GM21515 (cell line): Measurements from ENCODE around the gene LTBP1.
"Not testable (repeated sequence)": the region's sequence is repeated elsewhere in the genome, so short reads cannot be mapped to it uniquely, and the experiment has no call there.

Experiments
- ATAC-seq: cut with Tn5 transposase; IDR thresholded peaks from one replicate; pipeline ENCODE4 v1.9.1; 2021; ENCODE audit not compliant: unreplicated experiment

LTBP1 gene, protein sequence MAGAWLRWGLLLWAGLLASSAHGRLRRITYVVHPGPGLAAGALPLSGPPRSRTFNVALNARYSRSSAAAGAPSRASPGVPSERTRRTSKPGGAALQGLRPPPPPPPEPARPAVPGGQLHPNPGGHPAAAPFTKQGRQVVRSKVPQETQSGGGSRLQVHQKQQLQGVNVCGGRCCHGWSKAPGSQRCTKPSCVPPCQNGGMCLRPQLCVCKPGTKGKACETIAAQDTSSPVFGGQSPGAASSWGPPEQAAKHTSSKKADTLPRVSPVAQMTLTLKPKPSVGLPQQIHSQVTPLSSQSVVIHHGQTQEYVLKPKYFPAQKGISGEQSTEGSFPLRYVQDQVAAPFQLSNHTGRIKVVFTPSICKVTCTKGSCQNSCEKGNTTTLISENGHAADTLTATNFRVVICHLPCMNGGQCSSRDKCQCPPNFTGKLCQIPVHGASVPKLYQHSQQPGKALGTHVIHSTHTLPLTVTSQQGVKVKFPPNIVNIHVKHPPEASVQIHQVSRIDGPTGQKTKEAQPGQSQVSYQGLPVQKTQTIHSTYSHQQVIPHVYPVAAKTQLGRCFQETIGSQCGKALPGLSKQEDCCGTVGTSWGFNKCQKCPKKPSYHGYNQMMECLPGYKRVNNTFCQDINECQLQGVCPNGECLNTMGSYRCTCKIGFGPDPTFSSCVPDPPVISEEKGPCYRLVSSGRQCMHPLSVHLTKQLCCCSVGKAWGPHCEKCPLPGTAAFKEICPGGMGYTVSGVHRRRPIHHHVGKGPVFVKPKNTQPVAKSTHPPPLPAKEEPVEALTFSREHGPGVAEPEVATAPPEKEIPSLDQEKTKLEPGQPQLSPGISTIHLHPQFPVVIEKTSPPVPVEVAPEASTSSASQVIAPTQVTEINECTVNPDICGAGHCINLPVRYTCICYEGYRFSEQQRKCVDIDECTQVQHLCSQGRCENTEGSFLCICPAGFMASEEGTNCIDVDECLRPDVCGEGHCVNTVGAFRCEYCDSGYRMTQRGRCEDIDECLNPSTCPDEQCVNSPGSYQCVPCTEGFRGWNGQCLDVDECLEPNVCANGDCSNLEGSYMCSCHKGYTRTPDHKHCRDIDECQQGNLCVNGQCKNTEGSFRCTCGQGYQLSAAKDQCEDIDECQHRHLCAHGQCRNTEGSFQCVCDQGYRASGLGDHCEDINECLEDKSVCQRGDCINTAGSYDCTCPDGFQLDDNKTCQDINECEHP (N-terminal part only)

DNA sequence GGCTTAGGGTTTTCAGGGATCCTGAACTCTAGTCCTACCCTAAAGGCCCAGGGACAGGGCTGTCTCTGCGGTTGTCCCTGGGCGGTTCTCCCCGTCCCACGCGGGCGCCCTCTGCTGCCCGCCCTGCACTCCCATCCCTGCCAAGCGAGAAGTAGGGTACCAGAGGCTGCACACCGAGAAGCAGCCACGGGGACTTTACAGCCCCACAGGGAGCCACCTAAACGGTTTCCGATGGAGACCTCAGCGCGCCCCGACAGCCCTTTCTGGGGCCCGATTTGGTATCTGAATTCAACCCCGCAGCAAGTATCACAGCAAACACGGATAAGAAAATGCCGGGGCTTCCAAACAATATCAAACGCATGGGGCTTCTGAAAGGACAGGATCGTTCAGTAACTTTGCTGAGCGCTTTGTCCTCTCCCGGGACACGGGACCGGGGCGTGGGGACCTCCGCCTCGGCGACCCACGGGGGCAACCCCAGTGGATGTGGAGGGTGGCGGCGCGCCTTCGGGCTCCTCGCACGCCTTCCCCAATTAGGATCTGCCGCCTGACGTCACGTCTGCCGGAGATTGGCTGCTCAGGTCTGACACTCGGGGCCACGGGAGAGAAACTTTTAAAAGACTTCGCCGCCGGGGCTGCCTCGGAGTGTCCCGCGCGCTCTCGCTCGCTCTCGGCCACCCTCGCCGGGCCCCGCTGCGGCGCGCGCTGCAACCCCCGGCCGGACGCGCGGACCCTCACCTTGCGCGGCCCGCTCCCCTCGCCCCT is at the start of gene LTBP1:
Gene LTBP1, plus strand, starts transcription at position 640 of the 762 bp plus-strand sequence. CDS start 372 bp downstream, outside the sequence.
- peak; percentile 74 for ATAC-seq

DNA sequence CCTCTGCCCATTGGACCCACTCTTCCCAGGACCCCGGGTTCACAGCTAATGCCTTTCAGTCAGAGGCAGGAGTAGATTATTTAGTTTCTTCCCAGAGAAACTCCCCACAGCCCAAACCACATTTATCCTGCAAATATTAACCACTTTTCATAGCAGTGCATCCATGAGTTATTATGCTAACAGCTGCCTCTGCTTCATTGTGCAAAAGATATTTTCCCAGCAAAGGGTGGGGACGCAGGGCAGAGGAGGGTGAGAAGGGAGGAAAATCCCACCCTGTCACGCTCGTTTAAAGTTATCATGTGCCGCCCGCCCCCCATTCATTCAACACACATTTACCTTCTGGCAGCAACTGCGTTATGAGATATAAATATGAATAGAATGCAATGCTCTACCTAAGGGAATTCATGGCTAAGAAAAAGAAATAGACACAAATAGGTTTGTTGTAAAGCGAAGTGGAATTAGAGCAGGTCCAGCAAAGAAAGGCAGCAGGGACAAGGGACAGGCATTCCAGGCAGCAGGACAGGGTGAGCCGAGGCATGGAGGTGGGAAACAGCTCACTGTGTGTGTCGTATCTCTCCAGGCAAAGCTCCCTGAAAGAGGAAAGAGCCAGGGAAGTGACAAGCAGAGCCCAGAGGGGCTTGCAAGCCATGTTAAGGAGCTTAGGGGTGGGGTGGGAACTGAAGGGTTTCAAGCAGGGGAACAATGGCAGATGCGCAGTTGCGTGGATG is 46.3 kb upstream of the LTBP1 start:
- no peak for ATAC-seq

DNA sequence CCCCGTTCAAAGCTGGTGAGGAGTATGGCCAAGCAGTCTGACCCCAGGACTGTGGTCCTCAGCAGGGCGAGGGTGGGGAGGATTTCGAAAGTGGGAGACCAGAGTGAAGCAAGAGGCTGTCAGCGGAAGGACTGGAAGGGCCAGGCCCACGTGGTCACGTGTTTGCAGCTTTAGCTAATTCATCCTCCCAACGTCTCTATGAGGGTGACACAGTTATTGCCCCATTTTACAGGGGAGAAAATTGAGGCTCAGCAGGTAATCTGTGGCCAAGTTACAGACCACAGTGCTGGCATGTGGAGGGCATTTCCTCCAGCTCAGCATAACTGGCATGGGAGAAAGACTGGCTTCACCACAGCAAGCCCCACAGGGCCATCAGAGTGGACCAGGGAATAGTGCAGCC is 45.4 kb upstream of the LTBP1 start:
- ATAC-seq: no peak

DNA sequence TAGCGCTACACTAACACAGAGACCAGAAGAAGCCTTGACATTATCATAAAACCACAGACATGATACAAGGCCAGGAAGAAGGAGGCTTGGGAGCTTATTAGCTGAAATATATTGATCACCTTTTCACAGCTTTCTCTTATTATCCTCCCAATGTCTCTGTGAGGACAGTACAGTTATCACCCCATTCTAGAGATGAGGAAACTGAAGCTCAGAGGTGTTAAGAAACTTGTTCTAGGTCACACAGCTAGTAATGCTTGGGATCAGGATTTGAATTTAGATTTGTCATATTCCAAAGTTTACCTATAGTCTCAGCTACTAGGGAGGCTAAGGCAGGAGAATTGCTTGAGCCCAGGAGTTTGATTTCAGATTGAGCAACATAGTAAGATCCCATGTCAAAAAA is 44.6 kb upstream of the LTBP1 start:
- ATAC-seq: no peak

DNA sequence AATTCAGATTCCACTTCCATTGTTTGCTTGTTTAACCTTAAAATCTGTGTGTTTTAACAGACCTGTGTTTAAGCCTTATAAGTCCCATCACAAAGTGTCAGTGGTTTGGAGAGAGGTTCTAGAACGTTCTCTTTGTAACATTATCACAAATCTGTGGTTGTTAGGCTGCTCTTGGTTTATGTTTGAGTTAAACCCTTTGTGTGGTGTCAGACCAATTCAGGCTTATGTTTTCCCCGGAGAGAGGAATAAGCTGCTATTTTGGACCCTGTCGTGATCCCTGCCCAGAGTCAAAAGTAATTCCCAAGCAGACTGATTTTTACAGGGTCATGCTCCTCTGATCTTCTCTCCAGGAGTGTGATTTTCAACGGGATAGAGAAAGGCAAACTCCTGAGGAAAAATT is 43.8 kb upstream of the LTBP1 start:
- no peak for ATAC-seq

DNA sequence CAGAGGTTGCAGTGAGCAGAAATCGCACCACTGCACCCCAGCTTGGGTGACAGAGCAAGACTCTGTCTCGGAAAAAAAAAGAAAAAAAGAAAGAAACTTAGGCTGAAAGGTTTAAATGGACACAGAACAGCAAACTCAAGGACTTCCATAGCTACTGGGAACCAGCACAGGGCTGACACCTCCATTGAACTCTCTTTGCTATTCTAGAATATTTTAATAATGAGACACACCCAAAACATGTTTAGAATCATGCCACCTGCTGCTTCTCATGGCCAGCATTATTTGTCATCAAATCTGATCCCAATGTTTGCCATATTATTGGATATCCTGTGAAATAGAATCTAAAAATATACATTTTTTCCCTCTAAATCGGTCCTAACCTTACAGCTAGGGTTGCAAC is 42.7 kb upstream of the LTBP1 start:
- no peak for ATAC-seq

DNA sequence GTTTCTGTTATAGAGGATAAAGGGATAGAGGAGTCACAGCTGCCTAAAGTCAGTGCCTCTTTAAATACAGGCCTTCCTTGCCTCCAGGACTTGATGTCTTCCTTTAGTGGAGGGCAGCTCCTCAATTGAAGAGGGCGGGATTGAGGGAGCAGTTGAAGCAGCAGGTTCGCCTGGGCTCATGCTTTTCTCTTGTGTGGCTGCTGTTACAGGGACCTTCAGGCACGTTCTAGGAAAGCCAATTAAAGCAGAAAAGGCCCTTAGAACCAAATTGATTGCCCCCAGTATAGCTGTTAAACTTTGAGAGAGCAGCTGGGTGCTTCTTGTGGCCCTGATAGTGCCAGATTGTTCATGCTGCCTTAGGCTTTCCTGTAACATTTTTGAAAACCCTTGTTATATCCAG is 42.0 kb upstream of the LTBP1 start:
- no peak for ATAC-seq

DNA sequence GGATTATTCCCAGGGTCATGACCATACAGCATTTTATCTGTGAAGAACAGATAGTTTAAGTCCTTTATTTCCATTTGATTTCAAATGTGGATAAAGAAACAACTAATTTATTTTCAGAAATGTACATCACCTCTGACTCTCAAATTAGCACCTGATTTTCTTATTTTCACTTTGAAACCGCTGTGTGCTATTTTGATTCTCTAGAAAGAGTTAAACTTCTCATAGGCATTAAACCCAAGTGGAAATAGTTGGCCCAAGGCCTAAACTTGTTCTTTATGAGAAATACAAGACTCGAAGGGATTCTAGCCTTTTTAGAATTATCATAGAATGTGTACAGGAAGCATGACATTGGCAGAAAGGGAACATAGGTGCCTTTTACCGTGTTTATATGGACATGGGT is 41.5 kb upstream of the LTBP1 start:
- no peak for ATAC-seq

DNA sequence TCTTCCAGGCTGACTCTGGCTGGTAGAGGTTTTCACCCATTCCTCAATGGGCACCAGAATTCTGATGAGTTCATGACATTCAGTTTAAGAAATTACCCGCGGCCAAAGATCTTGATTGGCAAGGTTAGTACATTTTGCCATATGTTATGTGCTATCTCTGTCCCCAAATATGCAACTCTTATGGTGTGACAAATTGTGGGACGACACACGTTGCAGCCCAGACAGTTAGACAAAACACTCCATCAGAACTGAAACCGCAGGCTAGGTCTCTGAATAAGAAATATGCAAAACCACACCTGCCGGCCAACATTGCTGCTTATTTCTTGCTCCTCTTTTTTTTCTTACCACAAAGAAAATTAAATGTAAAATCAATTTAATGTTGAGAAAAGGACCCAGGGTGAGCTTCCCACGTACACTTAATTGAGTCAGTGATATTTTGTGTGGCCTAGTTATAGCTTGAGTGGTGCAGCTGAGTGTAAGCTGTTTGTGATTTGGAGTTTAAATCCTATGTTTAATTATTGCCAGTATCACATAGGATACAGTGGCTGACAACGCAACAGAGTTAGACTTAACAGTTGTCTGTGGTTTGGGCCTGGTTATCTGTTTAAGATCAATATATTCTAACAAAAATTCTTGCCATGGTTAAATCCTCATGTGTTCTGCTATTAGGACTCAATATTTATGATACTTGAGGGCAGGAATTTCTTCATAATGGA is 35.7 kb upstream of the LTBP1 start:
- ATAC-seq: peak; percentile 88

DNA sequence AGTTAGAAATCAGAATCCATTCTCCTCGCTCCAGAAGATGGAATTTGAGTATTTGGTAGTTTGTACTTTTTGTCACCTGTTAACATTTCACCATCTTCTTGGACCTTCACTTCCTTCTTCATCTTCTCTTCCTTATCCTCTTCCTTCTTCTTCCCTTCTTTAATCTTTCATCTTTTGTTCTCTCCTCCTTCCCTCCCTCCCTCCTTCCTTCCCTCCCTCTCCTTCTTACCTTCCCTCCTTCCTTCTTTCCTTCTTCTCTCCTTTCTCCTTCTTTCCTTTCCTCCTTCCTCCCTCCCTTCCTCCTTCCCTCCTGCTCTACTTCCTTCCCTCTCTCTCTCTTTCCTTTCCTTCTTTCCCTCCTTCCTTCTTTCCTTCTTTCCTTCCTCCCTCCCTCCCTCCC is 31.1 kb upstream of the LTBP1 start:
- ATAC-seq: no peak

DNA sequence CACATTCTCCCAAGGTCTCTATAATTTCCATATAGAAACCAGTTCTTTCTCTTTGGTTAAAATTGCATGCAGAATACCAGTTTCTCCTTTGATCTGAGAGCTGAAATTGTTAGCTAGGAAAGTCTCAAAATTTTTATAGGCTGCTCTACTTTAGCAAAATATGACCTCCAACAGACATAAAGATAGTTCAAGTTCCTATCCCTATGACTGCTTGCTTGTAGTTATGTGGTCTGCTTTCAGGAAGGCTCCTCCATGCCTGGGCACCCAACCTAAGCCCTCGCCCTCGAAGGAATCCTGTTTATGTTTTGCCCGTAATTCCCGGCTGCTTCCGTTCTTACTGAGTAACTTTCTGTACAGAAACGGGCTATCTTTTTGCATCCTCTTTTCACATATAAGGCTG is 28.0 kb upstream of the LTBP1 start:
- ATAC-seq: no peak

DNA sequence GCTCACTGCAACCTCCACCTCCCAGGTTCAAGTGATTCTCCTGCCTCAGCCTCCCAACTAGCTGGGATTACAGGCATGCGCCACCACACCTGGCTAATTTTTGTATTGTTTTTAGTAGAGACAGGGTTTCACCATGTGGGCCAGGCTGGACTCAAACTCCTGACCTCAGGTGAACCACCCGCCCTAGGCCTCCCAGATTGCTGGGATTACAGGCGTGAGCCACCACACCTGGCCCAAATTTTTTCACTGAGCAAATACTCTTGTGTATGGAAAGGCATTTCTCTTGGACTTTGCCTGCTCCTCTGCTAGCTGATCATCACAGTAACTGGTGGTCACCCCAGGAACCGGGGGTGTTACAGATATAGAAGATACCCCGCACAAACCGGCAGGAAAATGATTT is 26.9 kb upstream of the LTBP1 start:
- not testable (repeated sequence) for ATAC-seq

DNA sequence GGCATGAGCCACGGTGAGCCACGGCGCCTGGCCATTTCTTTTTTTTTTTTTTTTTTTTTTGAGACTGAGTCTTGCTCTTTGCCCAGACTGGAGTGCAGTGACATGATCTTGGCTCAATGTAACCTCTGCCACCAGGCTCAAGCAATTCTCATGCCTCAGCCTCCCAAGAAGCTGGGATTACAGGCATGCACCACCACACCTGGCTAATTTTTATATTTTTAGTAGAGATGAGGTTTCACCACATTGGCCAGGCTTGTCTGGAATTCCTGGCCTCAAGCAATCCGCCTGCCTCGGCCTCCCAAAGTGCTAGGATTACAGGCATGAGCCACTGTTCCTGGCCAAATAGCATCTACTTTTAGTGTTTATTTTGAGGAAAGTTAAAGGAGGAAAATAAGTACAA is 25.3 kb upstream of the LTBP1 start:
- ATAC-seq: not testable (repeated sequence)

DNA sequence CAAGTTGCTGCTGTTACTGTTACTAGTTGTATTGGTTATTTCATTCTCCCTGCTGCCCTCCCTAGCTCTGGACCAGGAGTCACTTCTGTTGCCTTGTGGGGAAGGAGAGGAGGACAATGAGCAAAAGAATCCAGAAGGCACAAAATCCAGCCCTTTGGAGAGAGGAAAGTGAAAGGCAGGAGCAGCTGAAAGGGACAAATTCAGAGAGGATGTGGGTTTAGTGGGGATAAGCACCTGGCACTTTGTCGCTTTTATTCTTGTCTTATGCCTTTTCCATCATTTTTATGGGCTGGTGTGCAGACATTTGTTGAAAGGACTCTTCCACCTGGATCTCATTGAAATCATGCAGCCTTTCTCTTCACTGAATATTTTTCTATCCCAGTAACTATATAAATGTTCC is 24.3 kb upstream of the LTBP1 start:
- no peak for ATAC-seq

DNA sequence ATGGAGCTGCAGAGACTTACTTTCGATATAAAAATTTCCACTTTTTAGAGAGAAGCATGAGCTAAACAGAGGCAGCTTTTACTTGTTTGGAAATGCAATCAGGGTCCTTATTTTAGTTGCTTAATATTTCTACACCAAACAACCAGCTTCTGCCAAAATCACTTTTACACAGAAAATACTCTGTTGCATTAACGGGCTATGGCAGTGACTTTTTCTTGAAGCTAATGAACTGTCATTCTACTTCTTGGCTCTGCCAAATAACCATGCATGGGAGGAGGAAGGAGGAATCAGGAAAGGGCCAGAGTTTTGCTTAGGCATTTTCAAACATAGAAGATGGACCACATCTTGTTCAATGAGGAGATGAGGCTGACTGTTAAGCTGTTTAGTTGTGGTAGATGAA is 23.6 kb upstream of the LTBP1 start:
- ATAC-seq: no peak

DNA sequence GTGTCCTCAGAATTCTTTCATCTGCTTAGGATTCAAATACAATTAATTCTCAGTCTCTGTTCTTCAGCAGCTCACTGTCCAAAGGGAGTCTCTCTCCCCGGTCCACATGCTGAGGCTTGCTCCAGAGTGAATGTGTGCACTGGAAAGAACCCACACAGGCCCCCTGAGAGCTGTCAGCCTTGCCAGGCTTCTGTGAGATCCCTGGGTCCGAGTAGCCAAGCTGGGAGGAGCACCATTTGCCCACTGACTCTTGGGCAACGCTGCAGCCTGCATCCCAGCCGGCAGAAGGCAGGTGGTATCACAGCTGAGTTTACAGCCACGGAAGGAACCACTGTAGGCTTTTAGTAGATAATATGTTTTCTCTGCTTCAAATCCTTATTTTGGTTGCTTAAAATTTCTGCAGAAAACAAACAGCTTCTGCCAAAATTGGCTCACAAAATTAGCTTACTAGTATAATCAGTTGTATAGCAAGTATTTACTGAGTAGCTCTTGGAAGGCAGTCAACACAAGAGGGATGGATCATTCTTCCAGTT is 21.4 kb upstream of the LTBP1 start:
- ATAC-seq: no peak

DNA sequence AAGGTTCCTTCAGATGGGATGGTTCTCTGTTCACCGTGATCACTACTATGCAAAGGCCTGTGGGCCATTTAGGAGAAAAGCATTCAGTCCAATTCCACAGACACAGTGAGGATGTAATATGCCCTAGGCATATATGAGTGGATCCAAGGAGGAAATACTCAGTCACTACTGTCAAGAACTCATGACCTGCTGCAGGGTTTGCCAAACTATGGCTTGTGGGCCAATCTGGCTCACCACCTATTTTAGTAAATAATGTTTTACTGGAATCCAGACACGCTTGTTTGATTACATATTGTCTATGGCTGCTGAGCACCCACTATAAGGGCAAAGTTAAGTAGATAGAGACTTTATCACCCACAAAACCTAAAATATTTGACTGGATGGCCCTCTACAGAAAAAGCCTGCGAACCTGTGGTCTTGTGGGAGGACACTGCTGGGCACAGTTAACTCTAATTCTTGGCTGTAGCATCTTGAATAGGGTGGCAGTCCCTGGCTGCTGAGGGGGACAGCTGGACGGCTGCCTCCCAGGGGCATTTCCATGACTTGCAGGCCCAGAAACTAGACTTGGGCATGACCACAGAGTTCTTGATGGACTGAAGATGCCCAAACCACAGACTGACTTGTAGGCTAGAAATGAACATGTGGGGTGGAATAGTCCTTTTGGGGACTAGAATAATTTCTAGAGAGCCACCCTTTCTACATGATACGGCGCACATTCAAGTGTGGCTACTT is 20.6 kb upstream of the LTBP1 start:
- no peak for ATAC-seq

DNA sequence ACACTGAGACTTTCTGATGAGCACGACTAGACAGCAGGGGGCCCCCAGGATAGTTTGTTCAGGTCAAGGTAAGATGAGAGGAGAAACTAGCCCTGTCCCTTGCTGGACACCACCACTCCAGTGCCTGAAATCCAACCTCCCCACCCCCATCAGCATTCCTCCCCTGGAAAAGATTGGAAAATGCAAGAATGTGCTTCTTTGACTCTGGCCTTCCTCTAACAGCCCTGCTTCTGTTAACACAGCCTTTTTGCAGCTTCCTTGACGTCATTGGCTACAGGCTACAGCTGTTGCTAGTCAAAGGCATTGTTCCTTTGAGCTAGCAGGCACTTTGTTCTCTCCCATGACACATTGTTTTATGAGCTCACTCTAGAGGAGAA is 20.1 kb upstream of the LTBP1 start:
- ATAC-seq: no peak

DNA sequence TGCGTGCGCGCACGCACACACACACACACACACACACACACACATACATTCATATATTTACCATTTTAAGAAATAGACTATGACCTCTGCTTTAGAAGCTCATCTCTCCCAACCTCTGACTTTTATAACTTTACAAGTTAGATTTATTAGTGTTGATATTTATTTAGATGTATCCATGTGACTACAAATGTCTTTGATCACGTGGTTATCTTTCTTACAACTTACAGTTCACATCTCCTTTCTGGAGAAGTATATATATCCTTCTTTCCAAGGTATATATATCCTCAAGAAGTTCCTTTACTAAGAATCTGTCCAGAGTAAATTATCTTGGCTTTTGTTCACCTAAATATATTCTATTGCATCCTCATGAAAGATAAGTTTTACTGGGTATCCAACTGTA is 16.3 kb upstream of the LTBP1 start:
- ATAC-seq: no peak
